22Rv1 (cell line): ENCODE measurements around the gene TNS2.

ENCODE experiments used
- ZFX ChIP-seq: fragments of 450-650 bp; IDR thresholded peaks from 2 replicates; pipeline ENCODE4 v1.6.1; 2017; ENCODE audit warnings: antibody characterized with exemption, borderline replicate concordance
- TF ChIP-seq, protein P1 (sequence below): fragments of 450-650 bp; IDR thresholded peaks from 2 replicates; pipeline ENCODE4 v1.5.1; 2017; ENCODE audit warnings: mild to moderate bottlenecking

DNA sequence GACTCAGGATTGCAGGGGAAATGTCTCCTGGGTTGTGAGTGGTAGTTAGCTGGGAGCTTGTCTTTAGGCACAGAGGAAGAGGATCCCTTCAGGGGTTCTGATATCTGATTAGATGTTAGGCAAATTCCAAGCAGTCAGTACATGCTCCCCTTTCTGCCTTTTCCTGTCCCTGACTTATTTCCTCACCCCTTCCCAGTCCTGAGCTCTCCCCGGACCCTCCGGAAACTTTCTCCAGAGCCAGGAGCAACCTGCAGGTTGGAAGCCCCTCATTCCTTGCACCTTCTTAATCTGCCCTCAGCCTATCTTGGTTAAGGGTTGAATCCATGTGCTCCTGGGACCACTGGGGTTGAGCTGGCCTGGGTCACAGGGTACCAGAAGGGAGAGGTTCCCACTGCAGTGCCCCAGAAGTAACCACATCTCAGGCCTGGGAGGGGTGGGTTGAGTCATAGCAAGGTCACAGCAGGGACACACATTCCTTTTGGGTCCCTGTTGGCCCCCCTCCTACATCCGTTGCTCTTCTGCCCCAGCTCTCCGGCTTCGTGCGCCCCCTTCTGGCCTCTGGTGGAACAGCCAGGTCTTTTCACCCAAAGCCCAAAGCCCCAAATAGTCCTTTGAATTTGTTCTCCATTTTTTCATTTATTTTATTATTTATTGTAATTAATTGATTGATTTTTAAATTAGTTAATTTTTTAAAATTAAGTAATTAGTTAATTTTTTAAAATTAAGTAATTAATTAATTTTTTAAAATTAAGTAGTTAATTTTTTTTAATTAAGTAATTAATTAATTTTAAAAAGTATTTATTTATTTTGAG is 49.4 kb downstream of the TNS2 start:
- TF ChIP-seq, protein P1, sequence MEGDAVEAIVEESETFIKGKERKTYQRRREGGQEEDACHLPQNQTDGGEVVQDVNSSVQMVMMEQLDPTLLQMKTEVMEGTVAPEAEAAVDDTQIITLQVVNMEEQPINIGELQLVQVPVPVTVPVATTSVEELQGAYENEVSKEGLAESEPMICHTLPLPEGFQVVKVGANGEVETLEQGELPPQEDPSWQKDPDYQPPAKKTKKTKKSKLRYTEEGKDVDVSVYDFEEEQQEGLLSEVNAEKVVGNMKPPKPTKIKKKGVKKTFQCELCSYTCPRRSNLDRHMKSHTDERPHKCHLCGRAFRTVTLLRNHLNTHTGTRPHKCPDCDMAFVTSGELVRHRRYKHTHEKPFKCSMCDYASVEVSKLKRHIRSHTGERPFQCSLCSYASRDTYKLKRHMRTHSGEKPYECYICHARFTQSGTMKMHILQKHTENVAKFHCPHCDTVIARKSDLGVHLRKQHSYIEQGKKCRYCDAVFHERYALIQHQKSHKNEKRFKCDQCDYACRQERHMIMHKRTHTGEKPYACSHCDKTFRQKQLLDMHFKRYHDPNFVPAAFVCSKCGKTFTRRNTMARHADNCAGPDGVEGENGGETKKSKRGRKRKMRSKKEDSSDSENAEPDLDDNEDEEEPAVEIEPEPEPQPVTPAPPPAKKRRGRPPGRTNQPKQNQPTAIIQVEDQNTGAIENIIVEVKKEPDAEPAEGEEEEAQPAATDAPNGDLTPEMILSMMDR, result peak; percentile 99
- TF ChIP-seq ZFX, result no peak
